ENCODE data around the gene FBXO21.

- TF ChIP-seq CTCF (IDR thresholded peaks at IDR 0.05), result no peak
- no peak for TF ChIP-seq EZH2 (IDR thresholded peaks at IDR 0.05)
These were observed 12.0 kb downstream of the FBXO21 start for GRCh38 chr12:117178301-117178700.

Measured in neural progenitor cell (in vitro differentiated cells).